ENCODE data around the gene LTB4R2. TPM values are rescaled to one million over a fixed set of nuclear protein-coding genes. Genes with fewer than 3 reads are reported as not detected.

The LTB4R2 gene
- total RNA-seq (2022; extraction: Qiagen RNA extraction; ENCODE audit: low read depth), result 2.9 to 7.2 TPM (median 3.7 TPM) in 5 replicates

GRCh38 chr14:24309538-24310264 is at the start of gene LTB4R2:
Gene LTB4R2, plus strand, starts transcription at chr14:24310140. Its CDS starts 525 bp downstream, at chr14:24310665.

GRCh38 chr14:24262821-24263733 is 46.9 kb upstream of the LTB4R2 start, which contains the start of gene TGM1:
Gene TGM1, minus strand, starts transcription at chr14:24263177. Its CDS starts 825 bp downstream, at chr14:24262352.

GRCh38 chr14:24271134-24271833 is 38.7 kb upstream of the LTB4R2 start, which contains the start of gene RABGGTA:
Gene RABGGTA, minus strand, starts transcription at chr14:24271597. Its CDS starts 482 bp downstream, at chr14:24271115.

GRCh38 chr14:24299255-24300191 is 10.4 kb upstream of the LTB4R2 start, which contains the start of the genes DHRS1 and NOP9:
Gene DHRS1, minus strand, starts transcription at chr14:24299780. Its CDS starts 674 bp downstream, at chr14:24299106.
Gene NOP9, plus strand, starts transcription at chr14:24299850. Its CDS starts 105 bp downstream, at chr14:24299955.

GRCh38 chr14:24307575-24308341 is 2.2 kb upstream of the LTB4R2 start, which contains the start of gene CIDEB:
Gene CIDEB, minus strand, starts transcription at chr14:24307977. Its CDS starts 119 bp downstream, at chr14:24307858.

GRCh38 chr14:24310646-24311604 is 985 bp downstream of the LTB4R2 start, which contains the start of gene LTB4R:
Gene LTB4R, plus strand, starts transcription at chr14:24311502. Its CDS starts 4,150 bp downstream, at chr14:24315652.

GRCh38 chr14:24334431-24335291 is 24.7 kb downstream of the LTB4R2 start, which contains the start of gene ADCY4:
Gene ADCY4, minus strand, starts transcription at chr14:24335071. Its CDS starts 419 bp downstream, at chr14:24334652.

GRCh38 chr14:24339284-24340151 is 29.6 kb downstream of the LTB4R2 start, which contains the start of gene RIPK3:
Gene RIPK3, minus strand, starts transcription at chr14:24339991. Its CDS starts 165 bp downstream, at chr14:24339826.

Other genes starting within 250 kb of the LTB4R2 start
- not detected in 5 replicates for gene CPNE6, start 238.6 kb upstream of the LTB4R2 start, total RNA-seq (2022; extraction: Qiagen RNA extraction; ENCODE audit: low read depth)
- 18.2 to 20.8 TPM (median 19.0 TPM) in 5 replicates for gene PCK2, start 215.8 kb upstream of the LTB4R2 start, total RNA-seq (2022; extraction: Qiagen RNA extraction; ENCODE audit: low read depth)
- 20.4 to 24.2 TPM (median 21.1 TPM) in 5 replicates for gene DCAF11, start 195.4 kb upstream of the LTB4R2 start, total RNA-seq (2022; extraction: Qiagen RNA extraction; ENCODE audit: low read depth)
- gene NRL, start 195.2 kb upstream of the LTB4R2 start, total RNA-seq (2022; extraction: Qiagen RNA extraction; ENCODE audit: low read depth), result 0.48 to 1.2 TPM (median 1.0 TPM) in 5 replicates
- 0.13 TPM in 1 of 5 replicates, not detected in the others for gene FITM1, start 179.5 kb upstream of the LTB4R2 start, total RNA-seq (2022; extraction: Qiagen RNA extraction; ENCODE audit: low read depth)
- gene PSME1, start 173.9 kb upstream of the LTB4R2 start, total RNA-seq (2022; extraction: Qiagen RNA extraction; ENCODE audit: low read depth), result 165 to 182 TPM (median 174 TPM) in 5 replicates
- gene EMC9, start 168.5 kb upstream of the LTB4R2 start, total RNA-seq (2022; extraction: Qiagen RNA extraction; ENCODE audit: low read depth), result 48.8 to 64.4 TPM (median 62.6 TPM) in 5 replicates
- 175 to 204 TPM (median 181 TPM) in 5 replicates for gene PSME2, start 163.5 kb upstream of the LTB4R2 start, total RNA-seq (2022; extraction: Qiagen RNA extraction; ENCODE audit: low read depth)
- 21.0 to 29.8 TPM (median 27.3 TPM) in 5 replicates for gene RNF31, start 162.6 kb upstream of the LTB4R2 start, total RNA-seq (2022; extraction: Qiagen RNA extraction; ENCODE audit: low read depth)
- gene IRF9, start 148.9 kb upstream of the LTB4R2 start, total RNA-seq (2022; extraction: Qiagen RNA extraction; ENCODE audit: low read depth), result 17.3 to 22.2 TPM (median 20.2 TPM) in 5 replicates
- gene REC8, start 138.1 kb upstream of the LTB4R2 start, total RNA-seq (2022; extraction: Qiagen RNA extraction; ENCODE audit: low read depth), result 3.7 to 7.0 TPM (median 4.8 TPM) in 5 replicates
- 76.9 to 102 TPM (median 78.5 TPM) in 5 replicates for gene IPO4, start 121.3 kb upstream of the LTB4R2 start, total RNA-seq (2022; extraction: Qiagen RNA extraction; ENCODE audit: low read depth)
- gene TM9SF1, start 114.7 kb upstream of the LTB4R2 start, total RNA-seq (2022; extraction: Qiagen RNA extraction; ENCODE audit: low read depth), result 63.8 to 71.3 TPM (median 70.1 TPM) in 5 replicates
- not detected in 5 replicates for gene TSSK4, start 104.4 kb upstream of the LTB4R2 start, total RNA-seq (2022; extraction: Qiagen RNA extraction; ENCODE audit: low read depth)
- gene CHMP4A, start 96.7 kb upstream of the LTB4R2 start, total RNA-seq (2022; extraction: Qiagen RNA extraction; ENCODE audit: low read depth), result 78.2 to 95.9 TPM (median 81.6 TPM) in 5 replicates
- 28.2 to 30.5 TPM (median 28.9 TPM) in 5 replicates for gene MDP1, start 94.1 kb upstream of the LTB4R2 start, total RNA-seq (2022; extraction: Qiagen RNA extraction; ENCODE audit: low read depth)
- 443 to 489 TPM (median 464 TPM) in 5 replicates for gene NEDD8, start 77.8 kb upstream of the LTB4R2 start, total RNA-seq (2022; extraction: Qiagen RNA extraction; ENCODE audit: low read depth)
- 54.6 to 64.7 TPM (median 59.1 TPM) in 5 replicates for gene GMPR2, start 77.2 kb upstream of the LTB4R2 start, total RNA-seq (2022; extraction: Qiagen RNA extraction; ENCODE audit: low read depth)
- gene TINF2, start 67.5 kb upstream of the LTB4R2 start, total RNA-seq (2022; extraction: Qiagen RNA extraction; ENCODE audit: low read depth), result 33.6 to 39.6 TPM (median 38.4 TPM) in 5 replicates
- gene TGM1, start 47.0 kb upstream of the LTB4R2 start, total RNA-seq (2022; extraction: Qiagen RNA extraction; ENCODE audit: low read depth), result 0.48 to 1.2 TPM (median 1.2 TPM) in 5 replicates
- gene RABGGTA, start 38.5 kb upstream of the LTB4R2 start, total RNA-seq (2022; extraction: Qiagen RNA extraction; ENCODE audit: low read depth), result 15.9 to 17.8 TPM (median 17.5 TPM) in 5 replicates
- gene DHRS1, start 10.4 kb upstream of the LTB4R2 start, total RNA-seq (2022; extraction: Qiagen RNA extraction; ENCODE audit: low read depth), result 10.3 to 13.4 TPM (median 11.5 TPM) in 5 replicates
- gene NOP9, start 10.3 kb upstream of the LTB4R2 start, total RNA-seq (2022; extraction: Qiagen RNA extraction; ENCODE audit: low read depth), result 15.1 to 19.5 TPM (median 18.5 TPM) in 5 replicates
- 0.18 to 0.50 TPM (median 0.32 TPM) in 5 replicates for gene CIDEB, start 2.2 kb upstream of the LTB4R2 start, total RNA-seq (2022; extraction: Qiagen RNA extraction; ENCODE audit: low read depth)
- 5.3 to 7.0 TPM (median 6.2 TPM) in 5 replicates for gene LTB4R, start 1.4 kb downstream of the LTB4R2 start, total RNA-seq (2022; extraction: Qiagen RNA extraction; ENCODE audit: low read depth)
- gene ADCY4, start 24.9 kb downstream of the LTB4R2 start, total RNA-seq (2022; extraction: Qiagen RNA extraction; ENCODE audit: low read depth), result not detected in 5 replicates
- not detected in 5 replicates for gene RIPK3, start 29.9 kb downstream of the LTB4R2 start, total RNA-seq (2022; extraction: Qiagen RNA extraction; ENCODE audit: low read depth)
- gene NFATC4, start 58.0 kb downstream of the LTB4R2 start, total RNA-seq (2022; extraction: Qiagen RNA extraction; ENCODE audit: low read depth), result 0.07 to 0.40 TPM (median 0.22 TPM) in 5 replicates
- gene NYNRIN, start 88.9 kb downstream of the LTB4R2 start, total RNA-seq (2022; extraction: Qiagen RNA extraction; ENCODE audit: low read depth), result 0.13 to 0.48 TPM (median 0.16 TPM) in 5 replicates
- 1.3 to 1.6 TPM (median 1.5 TPM) in 5 replicates for gene CBLN3, start 119.5 kb downstream of the LTB4R2 start, total RNA-seq (2022; extraction: Qiagen RNA extraction; ENCODE audit: low read depth)
- 25.0 to 31.2 TPM (median 29.2 TPM) in 5 replicates for gene KHNYN, start 119.8 kb downstream of the LTB4R2 start, total RNA-seq (2022; extraction: Qiagen RNA extraction; ENCODE audit: low read depth)
- gene SDR39U1, start 132.6 kb downstream of the LTB4R2 start, total RNA-seq (2022; extraction: Qiagen RNA extraction; ENCODE audit: low read depth), result 33.4 to 54.6 TPM (median 51.3 TPM) in 5 replicates
- gene CMA1, start 198.1 kb downstream of the LTB4R2 start, total RNA-seq (2022; extraction: Qiagen RNA extraction; ENCODE audit: low read depth), result not detected in 5 replicates

Measured in A549 treated with CpdA at 1 μM for 4 hours (cell line).